Muscle layer of colon (tissue), 2 donors: ENCODE data around the gene CFAP97.
A peak's percentile ranks its signal among the peaks of the same experiment; 100 is the strongest.
"Not testable (repeated sequence)": the region's sequence is repeated elsewhere in the genome, so short reads cannot be mapped to it uniquely, and the experiment has no call there.

ENCODE experiments used
- H3K27ac ChIP-seq: one replicate; pipeline ENCODE4 v1.7.0; 2013; ENCODE audit warnings: low read depth, mild to moderate bottlenecking, low read length, moderate library complexity
- H3K27me3 ChIP-seq, 2 donors: one replicate each; pipeline ENCODE4 v1.7.0; 2013; ENCODE audit warnings: low read length in 2 of 2, mild to moderate bottlenecking in 2 of 2; ENCODE audit not compliant: insufficient read depth in 2 of 2, control insufficient read depth in 1 of 2
- H3K36me3 ChIP-seq: one replicate; pipeline ENCODE4 v1.7.0; 2013; ENCODE audit warnings: mild to moderate bottlenecking, low read length; ENCODE audit not compliant: insufficient read depth
- H3K4me1 ChIP-seq: one replicate; pipeline ENCODE4 v1.7.0; 2013; ENCODE audit warnings: mild to moderate bottlenecking, low read length; ENCODE audit not compliant: insufficient read depth
- H3K4me3 ChIP-seq, 2 donors: one replicate each; pipeline ENCODE4 v1.7.0; 2013; ENCODE audit warnings: low read length in 2 of 2, low read depth in 1 of 2, mild to moderate bottlenecking in 1 of 2, moderate library complexity in 1 of 2
- H3K9ac ChIP-seq: one replicate; pipeline ENCODE4 v1.7.0; 2013; ENCODE audit warnings: low read length
- H3K9me3 ChIP-seq: one replicate; pipeline ENCODE4 v1.7.0; 2013; ENCODE audit warnings: mild to moderate bottlenecking, low read length
- donor health status: abdominal sarcoma.
- donor health status: Adenocarcinoma of cecum.

The CFAP97 gene

DNA sequence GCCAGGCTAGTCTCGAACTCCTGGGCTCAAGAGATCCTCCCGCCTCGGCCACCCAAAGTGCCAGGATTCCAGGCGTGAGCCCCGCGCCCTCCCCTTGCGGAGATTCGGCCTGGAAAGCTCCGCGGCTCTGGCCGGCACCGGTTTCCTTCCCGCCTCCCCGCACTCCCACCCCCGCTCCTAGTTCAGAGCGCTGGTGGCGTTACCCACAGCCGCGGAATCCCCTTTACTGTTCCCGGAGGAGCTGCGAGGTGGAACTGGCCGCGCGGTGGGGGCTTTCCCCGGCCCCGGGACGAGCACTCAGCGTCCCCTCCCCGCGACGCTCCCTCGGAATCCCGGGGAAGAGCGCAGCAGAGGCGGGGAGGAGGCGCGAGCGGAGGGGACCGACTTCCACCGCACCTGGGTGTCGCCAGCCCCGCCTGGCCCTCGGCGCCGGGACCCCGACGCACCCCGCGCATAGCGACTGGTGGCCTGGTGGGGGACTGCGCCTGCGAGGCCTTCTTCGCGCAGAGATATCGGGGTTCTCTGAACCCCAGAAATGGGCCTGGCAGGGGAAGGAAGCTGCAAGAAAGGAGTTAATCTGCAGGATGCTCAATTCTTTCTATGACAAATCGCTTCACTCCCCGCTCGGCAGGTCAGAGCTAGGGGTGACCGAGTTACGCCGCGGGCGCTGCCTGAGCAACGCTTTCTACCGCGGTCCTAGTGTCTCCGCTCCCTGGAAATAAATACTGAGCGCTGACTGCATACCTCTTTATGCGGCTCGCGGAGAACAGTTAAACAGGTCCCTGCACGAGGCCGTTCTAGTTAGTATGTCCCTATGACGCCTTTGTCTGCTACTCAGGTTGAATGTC lies 75.3 kb downstream of the CFAP97 start:
- H3K36me3 ChIP-seq: no peaks in the 10 kb centered on the region
- H3K4me3 ChIP-seq: peak overlapping the region; percentile 24 to 67
- no peak overlapping the region for H3K9ac ChIP-seq
- H3K27ac ChIP-seq: peak overlapping the region; percentile 8
- H3K4me1 ChIP-seq: no peaks in the 10 kb centered on the region
- H3K9me3 ChIP-seq: no peaks in the 10 kb centered on the region
- peaks cover 0 to 7% of the 10 kb centered on the region in 2 donors for H3K27me3 ChIP-seq

DNA sequence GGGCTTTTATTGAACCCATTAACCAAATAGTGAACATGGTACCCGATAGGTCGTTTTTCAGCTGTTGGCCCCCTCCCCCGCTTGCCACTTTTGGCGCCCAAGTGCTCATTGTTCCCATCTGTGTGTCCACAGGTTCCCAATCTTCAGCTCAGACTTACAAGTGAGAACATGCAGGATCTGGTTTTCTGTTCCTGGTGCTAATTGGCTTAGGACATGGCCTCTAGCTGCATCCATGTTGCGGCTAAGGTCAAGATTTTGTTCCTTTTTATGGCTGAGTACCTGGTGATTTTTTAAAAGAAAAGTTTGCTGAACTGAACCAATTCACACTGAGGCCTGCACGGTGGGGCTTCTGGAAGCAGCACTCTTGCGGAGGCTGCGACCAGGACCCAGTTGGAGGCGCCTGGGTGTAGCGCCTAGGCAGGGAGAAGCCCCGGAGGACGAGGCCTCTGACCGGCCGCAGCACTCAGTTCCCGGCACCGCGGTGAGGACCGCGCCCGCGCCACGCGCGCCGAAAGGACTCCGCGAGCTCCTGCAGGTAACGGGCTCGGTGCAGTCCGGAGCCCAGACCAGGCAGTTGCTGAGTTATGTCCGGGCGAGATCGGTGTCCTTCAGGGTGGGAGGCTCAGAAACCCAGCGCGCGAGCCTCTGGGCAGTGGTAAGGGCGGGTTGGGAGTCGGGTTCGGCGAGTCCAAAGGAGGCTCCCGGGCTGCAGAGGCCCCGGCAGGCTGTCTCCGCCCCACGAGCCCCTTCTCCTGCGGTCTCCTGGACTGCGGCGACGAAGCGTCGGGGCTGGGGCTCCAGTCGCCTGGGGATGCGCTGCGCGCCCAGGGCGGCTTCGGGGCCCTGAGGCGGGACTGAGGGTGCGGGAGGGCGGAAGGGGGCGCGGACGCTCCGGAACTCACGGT lies 76.5 kb downstream of the CFAP97 start:
- Histone ChIP-seq H3K27ac (no peak overlapping the region), H3K4me1 (no peaks in the 10 kb centered on the region), H3K9me3 (no peaks in the 10 kb centered on the region), H3K4me3 (peak overlapping the region; percentile 40 to 59), H3K27me3 (peaks cover 0 to 7% of the 10 kb centered on the region in 2 donors), H3K9ac (no peak overlapping the region), H3K36me3 (no peaks in the 10 kb centered on the region)

DNA sequence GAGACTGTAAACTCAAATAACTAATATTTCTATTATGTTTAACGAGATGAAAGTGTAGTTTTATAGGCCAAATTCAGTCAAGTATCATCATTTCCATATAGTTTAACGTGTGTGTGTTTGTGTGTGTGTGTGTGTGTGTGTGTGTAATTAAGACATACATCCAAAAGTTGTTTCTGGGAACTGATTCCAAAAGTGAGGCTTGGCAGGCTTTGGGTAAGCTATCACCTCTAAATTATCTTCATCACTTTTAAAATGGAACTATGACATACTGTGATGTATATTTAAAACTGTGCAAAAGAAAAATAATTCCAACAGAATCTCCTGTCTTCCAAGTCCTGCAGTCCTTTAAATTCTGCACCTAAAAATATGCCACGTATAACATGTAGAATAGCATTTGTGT lies 79.8 kb downstream of the CFAP97 start:
- peaks cover 0 to 7% of the 10 kb centered on the region in 2 donors for H3K27me3 ChIP-seq
- no peaks in the 10 kb centered on the region for H3K9me3 ChIP-seq
- no peak overlapping the region for H3K27ac ChIP-seq
- no peaks in the 10 kb centered on the region for H3K36me3 ChIP-seq
- no peaks in the 10 kb centered on the region for H3K4me1 ChIP-seq
- H3K9ac ChIP-seq: no peak overlapping the region
- H3K4me3 ChIP-seq: no peak overlapping the region

DNA sequence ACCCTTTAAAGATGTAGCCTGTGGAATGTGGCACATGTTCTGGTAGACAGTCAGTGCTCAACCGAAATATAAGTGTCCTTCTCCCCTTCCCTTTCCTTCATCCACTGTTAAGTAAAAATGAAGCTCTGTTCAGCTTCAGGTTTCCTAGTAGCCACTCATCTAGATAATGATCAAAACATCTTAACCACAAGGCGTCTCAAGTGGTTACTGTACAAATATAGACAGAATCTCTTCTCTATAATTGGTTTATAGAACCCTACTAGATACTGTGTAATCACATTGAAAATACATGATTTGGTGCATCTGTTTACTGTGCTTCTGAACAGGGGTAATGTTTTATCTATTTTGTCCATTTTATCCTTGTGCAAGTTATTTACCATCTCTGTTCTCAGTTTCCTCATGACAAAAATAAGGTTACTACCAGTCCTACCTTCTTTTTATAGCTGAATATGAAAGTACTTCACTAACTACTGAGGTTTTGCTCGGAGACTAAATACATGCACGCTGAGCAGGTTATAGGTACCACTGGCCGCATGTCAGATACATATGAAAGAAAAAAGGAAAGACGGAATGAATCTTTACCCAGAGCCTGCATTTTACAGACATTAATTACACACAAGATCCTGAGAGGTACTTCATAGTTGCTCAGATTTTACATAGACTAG lies 81.0 kb downstream of the CFAP97 start:
- H3K9ac ChIP-seq: no peak overlapping the region
- H3K9me3 ChIP-seq: no peaks in the 10 kb centered on the region
- no peak overlapping the region for H3K4me3 ChIP-seq
- no peak overlapping the region for H3K27ac ChIP-seq
- H3K36me3 ChIP-seq: no peaks in the 10 kb centered on the region
- H3K27me3 ChIP-seq: peaks cover 0 to 7% of the 10 kb centered on the region in 2 donors
- H3K4me1 ChIP-seq: no peaks in the 10 kb centered on the region

DNA sequence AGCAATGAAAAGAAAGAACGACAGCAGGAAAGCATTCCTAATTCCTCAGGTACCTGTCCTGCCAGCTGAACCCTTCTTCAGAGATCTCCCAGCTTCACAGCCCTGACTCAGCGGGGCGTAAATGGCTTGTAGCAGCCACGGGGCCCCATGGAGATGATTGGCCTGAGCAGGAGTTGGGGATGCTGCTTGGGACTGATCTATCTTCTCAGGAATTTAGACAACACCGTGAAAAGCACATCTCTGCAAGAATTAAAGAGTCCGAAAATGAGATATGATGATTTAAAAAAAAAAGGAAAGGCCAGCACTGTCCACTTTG lies 83.2 kb downstream of the CFAP97 start:
- H3K9me3 ChIP-seq: no peaks in the 10 kb centered on the region
- no peaks in the 10 kb centered on the region for H3K4me1 ChIP-seq
- no peaks in the 10 kb centered on the region for H3K27me3 ChIP-seq
- H3K9ac ChIP-seq: no peak overlapping the region
- no peak overlapping the region for H3K27ac ChIP-seq
- no peaks in the 10 kb centered on the region for H3K36me3 ChIP-seq
- H3K4me3 ChIP-seq: no peak overlapping the region

DNA sequence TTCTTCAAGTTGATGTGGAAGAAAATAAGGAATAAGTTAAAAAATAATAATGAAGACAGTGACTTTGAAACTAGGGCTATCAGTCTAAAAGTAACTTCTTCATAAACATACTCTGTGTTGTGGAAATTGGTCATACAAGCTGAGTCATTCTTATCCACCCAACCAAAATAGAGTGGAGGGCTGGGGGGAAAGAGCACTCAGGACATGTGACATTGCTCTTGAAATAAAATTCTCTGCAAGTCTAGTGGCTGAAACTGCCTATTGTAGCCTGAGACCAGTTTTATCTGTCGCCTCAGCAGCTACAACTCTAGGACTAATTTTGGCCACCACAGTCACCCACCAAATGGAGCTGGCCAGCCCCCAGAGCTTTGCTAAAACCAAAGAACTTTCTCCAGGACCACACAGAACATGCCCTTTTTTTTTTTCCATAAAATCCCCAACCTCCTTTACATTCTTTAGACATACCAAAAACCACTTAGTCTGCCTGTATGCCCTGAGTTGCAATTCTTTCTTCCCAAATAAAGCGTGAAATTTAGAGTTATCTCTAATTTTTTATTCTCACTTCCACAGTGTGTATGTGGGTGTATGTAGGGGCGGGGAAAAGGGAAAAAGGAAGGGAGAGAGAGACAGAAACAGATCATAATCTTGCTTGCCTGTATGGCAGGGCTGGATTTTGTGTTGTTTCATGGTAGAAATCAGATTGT lies 83.7 kb downstream of the CFAP97 start:
- no peaks in the 10 kb centered on the region for H3K4me1 ChIP-seq
- no peak overlapping the region for H3K27ac ChIP-seq

DNA sequence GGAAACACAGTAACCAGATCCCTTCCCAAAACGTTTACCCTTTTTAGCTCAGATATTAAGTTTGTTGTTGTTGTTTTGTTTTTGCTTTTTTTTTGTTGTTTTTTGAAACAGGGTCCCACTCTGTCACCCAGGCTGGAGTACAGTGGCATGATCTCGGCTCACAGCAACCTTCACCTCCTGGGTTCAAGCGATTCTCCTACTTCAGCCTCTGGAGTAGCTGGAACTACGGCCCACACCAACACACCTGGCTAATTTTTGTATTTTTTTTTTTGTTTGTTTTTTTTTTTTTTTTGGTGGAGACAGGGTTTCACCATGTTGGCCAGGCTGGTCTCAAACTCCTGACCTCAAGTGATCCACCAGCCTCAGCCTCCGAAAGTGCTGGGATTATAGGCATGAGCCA lies 84.3 kb downstream of the CFAP97 start:
- not testable (repeated sequence) for H3K9me3 ChIP-seq, H3K9ac ChIP-seq, H3K27ac ChIP-seq, H3K4me1 ChIP-seq, H3K4me3 ChIP-seq, H3K36me3 ChIP-seq, H3K27me3 ChIP-seq

More for the DNA sequence above, 83.7 kb downstream of the CFAP97 start:
- no peaks in the 10 kb centered on the region for H3K27me3 ChIP-seq
- no peaks in the 10 kb centered on the region for H3K9me3 ChIP-seq
- H3K36me3 ChIP-seq: no peaks in the 10 kb centered on the region
- no peak overlapping the region for H3K4me3 ChIP-seq
- H3K9ac ChIP-seq: no peak overlapping the region

DNA sequence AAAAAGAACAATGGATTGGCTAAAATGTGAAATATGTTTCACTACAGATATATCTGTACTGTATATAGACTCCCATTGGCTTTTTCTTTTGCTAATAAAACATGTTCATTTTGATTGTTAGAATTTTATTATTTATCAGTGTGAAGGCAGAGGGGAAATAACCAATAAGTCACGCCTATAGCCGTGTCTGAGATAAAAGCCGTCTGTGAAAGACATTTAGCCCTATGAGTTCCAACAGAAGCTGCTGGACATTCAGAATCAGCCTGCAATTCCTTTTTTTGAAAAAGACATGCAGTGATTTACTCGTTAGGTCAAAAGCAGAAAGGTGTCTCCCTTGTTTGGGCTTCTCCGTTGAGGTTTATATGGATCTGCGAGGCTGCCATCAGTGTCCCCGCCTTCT lies 84.9 kb downstream of the CFAP97 start:
- H3K36me3 ChIP-seq: no peaks in the 10 kb centered on the region
- H3K9ac ChIP-seq: no peak overlapping the region
- no peaks in the 10 kb centered on the region for H3K4me1 ChIP-seq
- H3K9me3 ChIP-seq: no peaks in the 10 kb centered on the region
- H3K27ac ChIP-seq: no peak overlapping the region
- H3K27me3 ChIP-seq: no peaks in the 10 kb centered on the region
- no peak overlapping the region for H3K4me3 ChIP-seq

DNA sequence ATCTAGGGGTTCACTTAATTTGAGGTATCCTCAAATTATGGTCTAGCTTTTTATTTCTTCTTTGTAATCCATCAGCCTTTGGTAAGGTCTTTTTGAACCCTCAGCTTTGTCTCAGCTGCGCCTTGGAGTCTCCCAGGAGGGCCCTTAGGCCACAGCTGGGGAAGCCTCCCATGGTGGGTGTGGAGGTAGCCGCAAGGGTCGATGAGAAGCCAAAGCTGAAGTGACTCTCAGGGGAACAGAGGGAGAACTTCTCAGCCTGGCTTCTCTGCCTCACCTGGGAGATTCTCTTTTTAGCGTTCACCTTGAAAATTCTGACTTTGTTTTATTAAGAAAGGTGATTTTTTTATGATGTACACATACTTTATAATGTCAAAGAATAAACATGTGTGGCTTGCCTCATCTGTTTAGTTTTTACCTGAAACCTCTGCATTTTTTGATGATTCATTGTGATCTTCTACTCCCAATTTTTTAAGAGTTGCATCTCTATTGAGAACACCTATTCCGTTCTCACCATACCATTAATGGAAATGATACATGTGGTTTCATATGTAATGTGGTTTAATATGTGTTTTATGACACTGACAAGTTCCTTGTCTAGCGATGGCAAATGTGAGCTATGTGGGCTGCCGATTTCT lies 86.4 kb downstream of the CFAP97 start:
- no peak overlapping the region for H3K4me3 ChIP-seq

DNA sequence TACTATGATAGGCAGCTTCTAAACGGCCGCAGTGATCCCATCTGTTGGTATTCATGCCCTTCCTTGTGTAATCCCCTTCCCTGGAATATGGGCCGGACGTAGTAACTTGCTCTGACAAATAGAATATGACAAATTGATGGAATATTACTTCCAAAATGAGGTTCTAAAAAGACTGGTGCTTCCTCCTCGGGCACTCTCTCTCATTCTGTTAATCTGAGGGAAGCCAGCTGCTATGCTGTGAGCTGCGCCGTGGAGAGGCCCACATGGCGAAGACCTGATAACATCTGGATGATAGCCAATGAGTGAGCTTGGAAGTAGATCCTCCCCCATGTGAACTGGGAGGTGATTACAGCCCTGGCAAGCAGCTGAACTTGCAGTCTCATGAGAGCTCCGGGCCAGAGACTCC lies 88.0 kb downstream of the CFAP97 start:
- no peak overlapping the region for H3K27ac ChIP-seq
- peaks cover 15% of the 10 kb centered on the region for H3K4me1 ChIP-seq
- no peak overlapping the region for H3K4me3 ChIP-seq
- H3K27me3 ChIP-seq: no peaks in the 10 kb centered on the region
- no peaks in the 10 kb centered on the region for H3K9me3 ChIP-seq
- H3K9ac ChIP-seq: no peak overlapping the region
- H3K36me3 ChIP-seq: no peaks in the 10 kb centered on the region

More for the DNA sequence above, 86.4 kb downstream of the CFAP97 start:
- peaks cover 3% of the 10 kb centered on the region for H3K4me1 ChIP-seq
- H3K9ac ChIP-seq: no peak overlapping the region
- H3K27me3 ChIP-seq: no peaks in the 10 kb centered on the region
- no peak overlapping the region for H3K27ac ChIP-seq
- no peaks in the 10 kb centered on the region for H3K9me3 ChIP-seq
- no peaks in the 10 kb centered on the region for H3K36me3 ChIP-seq
